ENCODE results near the gene SLAMF7.

SLAMF7 gene

GRCh38 chr1:160789702-160790611 lies 50.9 kb downstream of the SLAMF7 start:
- DNase-seq (ENCODE audit: low read depth), result no peak
- H3K4me3 ChIP-seq (replicated peaks; ENCODE audit: low read depth, low read length), result no peak overlapping the region
- TF ChIP-seq CTCF (IDR thresholded peaks at IDR 0.05; ENCODE audit: low read length, missing control alignments), result no peak

- no peak for TF ChIP-seq CTCF (IDR thresholded peaks at IDR 0.05; ENCODE audit: low read length, missing control alignments)
- no peak for DNase-seq (ENCODE audit: low read depth)
- no peak overlapping the region for H3K4me3 ChIP-seq (replicated peaks; ENCODE audit: low read depth, low read length)
Observed at GRCh38 chr1:160794376-160794775, 55.3 kb downstream of the SLAMF7 start.

- H3K4me3 ChIP-seq (replicated peaks; ENCODE audit: low read depth, low read length), result no peak within 1 kb of the TSS
- DNase-seq (ENCODE audit: low read depth), result no peak
Observed at GRCh38 chr1:160795951-160796383, 56.9 kb downstream of the SLAMF7 start, which contains the start of gene LY9. TSS of gene LY9 (plus strand) at chr1:160796174. CDS start at chr1:160796188, 14 bp downstream.

GRCh38 chr1:160797271-160797709 lies 58.2 kb downstream of the SLAMF7 start:
- DNase-seq (ENCODE audit: low read depth), result no peak
- TF ChIP-seq CTCF (IDR thresholded peaks at IDR 0.05; ENCODE audit: low read length, missing control alignments), result no peak
- H3K4me3 ChIP-seq (replicated peaks; ENCODE audit: low read depth, low read length), result no peak overlapping the region

More at GRCh38 chr1:160795951-160796383, 56.9 kb downstream of the SLAMF7 start, which contains the start of gene LY9:
- TF ChIP-seq CTCF (IDR thresholded peaks at IDR 0.05; ENCODE audit: low read length, missing control alignments), result no peak

GRCh38 chr1:160797861-160798273 lies 58.8 kb downstream of the SLAMF7 start:
- no peak for TF ChIP-seq CTCF (IDR thresholded peaks at IDR 0.05; ENCODE audit: low read length, missing control alignments)
- no peak for DNase-seq (ENCODE audit: low read depth)
- H3K4me3 ChIP-seq (replicated peaks; ENCODE audit: low read depth, low read length), result no peak overlapping the region

- no peak overlapping the region for H3K4me3 ChIP-seq (replicated peaks; ENCODE audit: low read depth, low read length)
Observed at GRCh38 chr1:160798439-160798838, 59.4 kb downstream of the SLAMF7 start.

More at GRCh38 chr1:160798439-160798838, 59.4 kb downstream of the SLAMF7 start:
- no peak for DNase-seq (ENCODE audit: low read depth)
- TF ChIP-seq CTCF (IDR thresholded peaks at IDR 0.05; ENCODE audit: low read length, missing control alignments), result no peak

All from fibroblast of pulmonary artery (primary cell).